ENCODE measurements around the gene DEDD.
"Not testable (repeated sequence)": the region's sequence is repeated elsewhere in the genome, so short reads cannot be mapped to it uniquely, and the experiment has no call there.

Gene DEDD

GRCh38 chr1:161121834-161122233 lies 10.6 kb downstream of the DEDD start:
- DNase-seq = no peak

DNA sequence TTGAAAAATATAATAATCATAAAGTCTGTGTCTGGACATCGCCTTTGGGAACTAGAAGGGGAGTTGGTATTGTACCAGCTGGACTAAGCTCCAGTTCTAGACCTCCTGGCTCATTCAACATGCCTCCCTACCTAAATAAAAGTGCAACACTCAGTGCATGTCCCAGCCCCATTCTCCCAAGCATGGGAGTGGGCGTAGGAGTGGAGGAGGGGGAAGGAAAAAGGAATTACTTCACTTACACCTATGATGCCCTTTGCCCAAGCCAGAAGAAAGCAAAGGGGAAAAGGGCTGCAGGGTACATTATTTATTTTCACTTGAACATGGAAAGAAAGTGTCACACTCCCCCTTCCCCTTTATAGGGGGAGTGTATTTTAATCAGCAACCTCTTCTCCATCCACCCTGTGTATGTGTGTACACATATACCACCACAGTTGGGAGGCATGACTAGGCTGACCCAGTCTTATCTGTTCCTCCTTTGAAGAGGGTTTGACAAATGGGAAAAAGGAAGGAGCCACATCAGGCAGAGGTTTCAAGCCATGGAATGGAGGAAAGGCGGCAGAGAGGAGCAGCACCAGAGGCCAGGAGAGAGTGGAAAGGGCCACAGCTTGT lies 11.3 kb downstream of the DEDD start:
- DNase-seq = no peak

DNA sequence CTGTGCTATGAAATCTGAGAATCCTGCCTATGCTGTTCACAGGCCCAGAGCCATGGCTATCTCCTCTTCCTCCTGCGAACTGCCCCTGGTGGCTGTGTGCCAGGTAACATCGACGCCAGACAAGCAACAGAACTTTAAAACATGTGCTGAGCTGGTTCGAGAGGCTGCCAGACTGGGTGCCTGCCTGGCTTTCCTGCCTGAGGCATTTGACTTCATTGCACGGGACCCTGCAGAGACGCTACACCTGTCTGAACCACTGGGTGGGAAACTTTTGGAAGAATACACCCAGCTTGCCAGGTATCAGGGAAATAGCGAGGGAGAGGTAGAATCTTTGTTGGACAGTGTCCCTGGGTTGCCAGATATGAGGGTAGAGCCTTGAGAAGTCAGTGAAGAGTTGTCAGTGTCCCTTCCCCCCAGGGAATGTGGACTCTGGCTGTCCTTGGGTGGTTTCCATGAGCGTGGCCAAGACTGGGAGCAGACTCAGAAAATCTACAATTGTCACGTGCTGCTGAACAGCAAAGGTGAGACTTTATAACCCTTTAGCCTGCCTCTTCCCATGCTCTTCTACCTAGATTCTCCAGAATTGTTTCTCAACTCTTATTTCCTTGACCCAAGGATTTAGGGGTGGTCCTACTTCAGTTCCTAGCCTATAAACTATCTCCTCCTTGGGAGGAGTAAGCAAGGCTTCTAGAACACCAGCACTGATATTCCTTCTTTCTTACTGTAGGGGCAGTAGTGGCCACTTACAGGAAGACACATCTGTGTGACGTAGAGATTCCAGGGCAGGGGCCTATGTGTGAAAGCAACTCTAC lies 13.2 kb downstream of the DEDD start:
- peak; percentile 84 for DNase-seq

DNA sequence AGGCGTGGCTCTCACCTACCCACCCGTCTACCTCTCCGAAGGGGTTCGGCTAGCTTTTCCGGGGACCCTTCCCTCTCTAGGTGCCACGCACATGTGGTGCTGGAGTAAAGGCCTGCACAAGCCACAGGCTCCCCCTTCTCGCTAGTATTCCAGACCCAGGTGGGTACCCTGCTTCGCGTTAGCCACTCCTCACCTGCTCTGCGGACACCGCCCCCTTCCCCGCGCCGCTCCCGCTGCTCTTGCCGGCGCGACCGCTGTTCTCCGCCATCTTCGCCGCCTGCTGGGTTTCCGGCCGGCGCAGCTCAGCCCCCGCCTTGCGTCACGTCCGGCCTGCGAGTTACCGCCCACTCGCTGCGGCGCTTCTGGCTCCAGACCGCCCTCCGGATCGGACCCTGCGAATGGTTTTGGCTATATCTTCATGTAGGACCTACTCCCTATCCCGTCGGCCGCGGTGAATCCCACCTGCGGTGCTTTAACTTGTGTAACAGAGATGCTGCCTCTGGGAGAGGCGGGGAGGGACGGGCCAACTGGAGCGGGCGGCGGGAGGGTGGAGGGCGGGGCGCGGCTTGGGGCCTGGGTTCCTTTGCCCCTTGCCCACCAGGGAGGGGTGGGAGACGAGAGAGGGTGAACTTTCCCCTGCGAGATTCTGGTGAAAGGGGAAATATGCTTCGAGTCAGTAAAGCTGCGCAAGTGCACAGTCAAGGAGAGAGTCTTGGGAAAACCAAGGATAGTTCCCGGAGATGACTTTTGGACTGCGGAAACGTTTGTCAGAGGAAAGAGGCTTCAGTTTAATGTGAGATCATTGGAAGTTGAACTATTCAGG lies 14.5 kb downstream of the DEDD start, which contains the start of the genes NIT1 and PFDN2:
Gene NIT1, plus strand, starts transcription at position 347 of the 823 bp plus-strand sequence. Its CDS starts 72 bp downstream, at position 419.
Gene PFDN2, minus strand, starts transcription at position 279 of the 823 bp plus-strand sequence. Its CDS starts 11 bp downstream, at position 268.
- DNase-seq = peak; percentile 81

- DNase-seq = not testable (repeated sequence)
Observed at GRCh38 chr1:161115961-161116360, 16.5 kb downstream of the DEDD start.

DNA sequence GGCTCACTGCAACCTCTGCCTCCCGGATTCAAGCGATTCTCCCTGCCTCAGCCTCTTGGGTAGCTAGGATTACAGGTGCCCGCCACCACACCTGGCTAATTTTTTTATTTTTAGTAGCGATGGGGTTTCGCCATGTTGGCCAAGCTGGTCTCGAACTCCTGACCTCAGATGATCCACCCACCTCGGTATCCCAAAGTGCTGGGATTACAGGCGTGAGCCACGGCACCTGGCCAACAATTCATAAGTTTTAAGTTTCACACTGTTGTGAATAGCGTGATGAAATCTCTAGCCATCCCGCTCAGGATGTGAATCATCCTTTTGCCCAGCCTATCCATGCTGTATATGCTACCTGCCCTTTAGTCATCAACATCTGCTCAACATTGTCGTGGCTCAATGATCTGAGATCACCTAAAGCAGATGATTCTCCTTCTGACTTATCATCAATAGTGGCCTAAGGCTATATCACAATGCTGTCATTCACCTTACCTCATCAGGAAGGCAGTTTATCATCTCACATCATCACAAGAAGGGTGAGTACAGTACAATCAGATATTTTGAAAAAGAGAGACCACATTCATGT lies 17.2 kb downstream of the DEDD start:
- no peak for DNase-seq

DNA sequence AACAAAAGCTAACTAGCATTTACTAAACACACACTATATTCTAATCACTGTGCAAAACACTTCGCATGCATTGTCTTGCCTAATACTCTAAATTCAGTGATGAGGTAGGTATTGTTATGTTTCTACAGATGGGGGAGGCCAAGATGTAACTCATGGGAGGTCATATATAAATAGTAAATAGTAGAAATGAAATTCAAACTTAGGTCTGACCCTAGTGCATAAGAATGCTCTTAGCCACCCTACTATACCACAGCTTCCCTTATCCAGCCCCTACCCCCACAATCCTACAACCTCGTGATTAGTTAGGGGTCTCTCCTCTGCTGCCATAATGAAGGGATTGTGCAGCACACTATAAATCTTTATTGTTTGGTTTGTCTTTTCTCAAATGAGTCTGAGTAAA lies 17.9 kb downstream of the DEDD start:
- no peak for DNase-seq

DNA sequence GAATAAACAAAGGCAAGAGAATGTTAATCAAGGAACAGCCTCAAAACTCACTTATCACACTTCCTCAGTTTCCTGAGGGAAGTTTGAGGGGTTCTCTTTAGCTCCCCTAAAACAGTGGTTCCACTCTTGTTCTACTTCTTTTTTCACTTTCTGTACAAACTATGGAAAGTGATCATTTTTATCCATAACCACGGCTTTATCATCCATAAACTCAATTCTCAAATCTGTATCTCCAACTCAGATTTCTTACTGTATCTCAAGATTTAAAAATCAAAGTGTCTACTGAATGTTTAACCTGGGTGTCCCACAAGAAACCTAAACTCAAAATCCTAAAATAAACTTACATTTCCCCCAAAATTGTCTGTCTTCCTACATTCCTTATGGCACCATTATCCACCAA lies 18.6 kb downstream of the DEDD start:
- DNase-seq = no peak

GRCh38 chr1:161111527-161111926 lies 20.9 kb downstream of the DEDD start:
- DNase-seq = no peak

GRCh38 chr1:161111117-161111516 lies 21.4 kb downstream of the DEDD start:
- no peak for DNase-seq

DNA sequence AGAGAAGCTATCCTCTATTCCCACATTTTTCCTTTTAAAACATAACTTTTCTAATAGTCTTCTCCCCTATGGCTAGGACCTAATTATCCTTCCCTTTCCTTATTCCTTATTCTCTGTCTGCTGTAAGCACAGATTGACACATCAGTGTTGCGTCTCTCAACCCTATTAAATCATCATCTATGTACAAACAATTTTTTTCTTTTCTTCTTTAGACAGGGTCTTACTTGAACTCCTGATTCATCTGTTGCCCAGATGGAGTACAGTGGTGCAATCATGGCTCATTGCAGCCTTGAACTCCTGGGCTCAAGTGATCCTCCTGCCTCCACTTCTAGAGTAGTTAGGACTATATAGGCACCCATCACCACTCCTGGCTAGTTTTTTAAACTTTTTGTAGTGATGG lies 26.0 kb downstream of the DEDD start:
- DNase-seq = no peak

DNA sequence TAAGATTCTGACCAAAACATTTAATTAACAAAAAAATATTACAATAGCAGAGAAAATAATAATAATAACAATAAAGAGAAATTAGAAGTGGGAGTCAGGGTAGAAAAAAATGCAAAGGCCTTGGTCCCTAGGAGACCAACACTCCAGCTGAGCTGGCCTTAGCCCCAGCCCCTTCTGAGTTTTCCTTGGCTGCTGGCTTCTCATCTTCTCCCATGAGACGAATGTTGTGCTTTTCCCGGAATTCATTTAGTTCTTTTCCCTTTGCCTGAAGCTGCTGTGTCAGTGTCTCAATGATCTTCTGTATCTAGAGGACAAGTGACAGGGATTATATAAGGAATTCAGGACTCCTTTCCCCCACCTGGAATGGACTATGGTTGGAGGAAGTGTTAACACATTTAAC lies 31.9 kb downstream of the DEDD start:
- DNase-seq = no peak

DNA sequence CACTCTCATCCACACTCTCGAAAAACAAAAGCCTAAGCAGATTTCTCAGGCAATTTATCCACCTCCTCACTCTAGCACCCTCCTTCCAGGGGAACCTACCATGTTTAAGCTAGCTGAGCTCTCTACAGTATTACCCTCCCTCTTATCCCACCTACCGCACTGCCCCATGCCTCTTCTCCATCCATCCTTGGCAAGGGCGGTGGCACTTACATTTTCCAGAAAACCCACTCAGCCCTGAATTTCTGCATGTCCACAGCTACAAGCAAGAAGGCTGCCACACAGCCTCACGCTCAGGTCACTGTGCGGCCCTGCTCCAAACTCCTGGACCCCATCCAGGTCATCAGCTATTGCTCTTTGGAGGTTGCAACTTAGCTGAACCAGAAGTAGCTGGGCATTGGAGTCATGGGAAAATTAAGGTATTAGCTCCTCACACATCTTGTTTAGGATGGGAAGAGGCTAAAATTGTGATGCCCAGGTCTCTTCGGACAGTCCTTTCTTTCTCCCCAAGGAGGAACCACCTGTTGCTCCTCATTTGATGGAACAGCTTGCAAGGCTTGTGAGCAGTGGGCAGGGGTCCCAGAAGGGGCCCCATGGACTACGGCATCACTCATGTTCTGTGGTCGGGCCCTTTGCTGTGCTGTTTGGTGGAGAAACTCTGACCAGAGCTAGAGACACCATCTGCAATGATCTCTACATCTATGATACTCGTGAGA lies 33.2 kb downstream of the DEDD start:
- no peak for DNase-seq

DNA sequence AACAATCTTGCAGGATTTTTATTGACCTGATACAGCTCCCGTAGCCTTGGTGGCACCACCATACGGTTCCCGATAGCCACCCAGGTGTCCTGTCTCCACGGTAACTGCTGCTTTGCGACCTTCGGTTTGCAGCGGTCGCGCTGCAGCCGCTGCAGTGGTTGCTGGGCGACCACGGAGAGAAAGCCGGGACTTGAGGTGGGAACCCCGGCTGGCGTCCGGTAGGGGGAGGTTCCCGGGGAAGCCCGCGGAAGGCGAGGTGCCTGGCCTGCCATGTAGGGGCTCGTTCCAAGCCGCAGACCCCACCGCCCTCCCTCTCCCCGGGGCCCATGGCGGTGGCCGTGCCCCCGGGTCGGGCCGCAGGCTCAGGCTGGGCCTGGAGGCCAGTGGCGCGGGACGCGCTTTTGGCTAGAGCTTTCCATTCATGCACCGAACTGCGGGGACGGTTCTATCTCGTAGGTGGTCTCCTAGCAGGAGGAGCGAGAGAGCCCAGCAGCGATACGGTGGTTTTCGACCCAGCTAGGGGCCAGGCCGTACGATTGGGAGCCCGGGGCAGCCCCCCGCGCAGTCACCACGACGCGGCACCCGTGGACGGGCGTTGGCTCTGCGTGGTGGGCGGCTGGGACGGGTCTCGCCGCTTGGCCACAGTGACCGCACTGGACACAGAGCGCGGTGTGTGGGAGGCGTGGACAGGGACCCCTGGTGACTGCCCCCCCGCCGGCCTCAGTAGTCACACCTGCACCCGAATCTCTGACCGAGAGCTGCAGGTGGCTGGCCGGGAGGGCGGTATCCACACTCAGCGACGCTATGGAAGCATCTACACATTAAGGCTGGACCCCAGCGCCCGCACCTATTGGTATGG lies 34.0 kb downstream of the DEDD start, which contains the start of gene KLHDC9:
Gene KLHDC9, plus strand, starts transcription at position 152 of the 859 bp plus-strand sequence. Its CDS starts 175 bp downstream, at position 327.
- DNase-seq = peak; percentile 67

DNA sequence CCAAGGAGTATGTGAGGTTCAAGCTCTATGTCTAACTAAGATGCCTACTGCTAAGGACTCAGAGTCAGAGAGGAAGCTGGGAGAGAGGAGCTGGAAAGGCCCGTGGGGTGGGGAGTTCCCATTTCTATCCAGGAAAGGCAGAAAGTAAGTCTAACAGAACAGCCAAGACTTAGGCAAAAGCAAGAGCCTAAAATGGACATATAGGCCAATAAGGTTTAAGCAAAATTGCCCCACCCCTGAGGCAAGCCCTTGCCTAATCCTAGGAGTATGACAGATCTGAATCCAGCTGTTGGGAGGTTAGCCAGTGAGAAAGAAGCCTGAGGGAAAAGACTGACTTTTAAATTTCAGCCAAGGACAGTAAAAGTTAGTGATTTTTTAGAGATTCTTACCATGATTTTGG lies 35.9 kb downstream of the DEDD start:
- DNase-seq = no peak

DNA sequence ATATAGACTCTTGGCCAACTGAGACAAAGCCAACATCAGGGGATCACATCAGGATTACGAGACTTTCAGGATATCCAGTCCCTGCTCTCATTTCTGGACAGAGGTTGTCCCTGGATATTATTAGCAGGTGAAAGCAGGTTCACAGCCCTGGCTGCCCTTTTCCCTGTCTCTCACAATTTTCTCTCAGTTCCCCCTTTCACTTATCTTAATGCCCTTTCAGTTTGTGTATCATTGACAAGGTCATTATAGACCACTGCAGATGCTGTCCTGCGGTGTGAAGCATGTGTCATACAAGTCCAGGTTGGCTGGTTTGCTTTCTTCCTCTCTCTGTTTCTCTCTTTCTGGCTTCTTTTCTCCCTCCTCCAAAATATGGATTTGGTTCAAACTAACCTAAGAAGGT lies 36.5 kb downstream of the DEDD start:
- no peak for DNase-seq

DNA sequence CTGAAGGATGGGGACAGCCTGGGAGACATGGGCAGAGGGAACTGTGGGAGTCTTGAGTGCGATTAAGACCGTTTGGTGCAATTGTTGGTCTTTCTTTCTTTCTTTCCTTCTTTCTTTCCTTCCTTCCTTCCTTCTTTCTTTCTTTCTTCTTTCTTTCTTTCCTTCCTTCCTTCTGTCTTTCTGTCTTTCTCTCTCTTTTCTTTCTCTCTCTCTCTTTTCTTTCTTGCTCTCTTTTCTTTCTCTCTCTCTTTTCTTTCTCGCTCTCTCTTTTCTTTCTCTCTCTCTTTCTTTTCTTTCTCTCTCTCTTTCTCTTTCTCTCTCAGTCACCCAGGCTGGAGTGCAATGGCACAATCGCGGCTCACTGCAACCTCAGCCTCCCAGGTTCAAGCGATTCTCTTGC lies 37.2 kb downstream of the DEDD start:
- DNase-seq = no peak

DNA sequence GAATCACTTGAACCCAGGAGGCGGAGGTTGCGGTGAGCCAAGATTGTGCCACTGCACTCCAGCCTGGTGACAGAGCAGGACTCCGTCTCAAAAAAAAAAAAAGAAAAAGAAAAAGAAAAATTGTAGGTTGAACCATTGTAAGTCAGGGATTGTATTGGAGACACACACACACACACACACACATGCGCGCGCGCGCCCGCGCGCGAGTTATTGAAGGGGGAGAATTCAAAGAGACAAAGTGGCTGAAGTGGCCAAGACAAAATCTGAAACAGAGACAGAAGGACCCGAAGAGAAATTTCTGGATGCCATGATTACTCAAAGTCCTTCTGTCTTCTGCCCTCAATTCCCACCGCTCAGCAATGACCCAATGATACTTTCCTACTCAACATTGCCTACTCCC lies 38.0 kb downstream of the DEDD start:
- DNase-seq = no peak

GRCh38 chr1:161092621-161093028 lies 39.8 kb downstream of the DEDD start:
- no peak for DNase-seq

DNA sequence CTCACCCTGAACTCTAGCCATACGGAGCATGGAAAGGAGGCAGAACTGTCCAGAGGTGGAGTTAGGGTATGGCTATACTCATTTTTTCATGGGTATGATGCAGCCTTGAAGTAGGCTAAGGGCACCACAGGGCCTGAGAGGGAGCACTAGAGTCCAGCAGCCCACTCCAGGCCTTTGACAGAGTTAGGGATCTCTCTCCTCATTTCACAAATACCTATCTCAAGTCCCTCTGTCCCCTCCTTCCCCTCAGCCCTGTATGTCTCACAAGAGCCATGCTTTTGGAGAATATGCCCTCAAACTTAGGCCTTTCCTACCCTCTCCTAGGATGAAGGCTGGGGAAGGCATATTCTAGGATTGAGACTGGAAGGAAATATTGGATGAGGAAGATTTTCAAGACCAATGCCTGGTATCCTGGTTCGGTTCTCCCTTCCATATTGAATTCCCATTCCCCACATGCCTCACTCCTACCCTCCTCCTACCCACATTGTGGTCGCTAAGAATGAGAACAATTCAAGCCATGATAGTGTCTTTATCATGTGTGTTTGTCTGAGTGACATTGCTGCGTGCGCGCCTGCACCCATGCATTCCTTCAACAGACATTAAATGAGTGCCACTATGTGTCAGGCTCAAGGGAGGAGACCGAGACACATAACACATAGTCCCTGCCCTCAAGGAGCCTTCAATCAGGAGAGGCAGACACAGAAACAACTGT lies 40.5 kb downstream of the DEDD start:
- DNase-seq = no peak

DNA sequence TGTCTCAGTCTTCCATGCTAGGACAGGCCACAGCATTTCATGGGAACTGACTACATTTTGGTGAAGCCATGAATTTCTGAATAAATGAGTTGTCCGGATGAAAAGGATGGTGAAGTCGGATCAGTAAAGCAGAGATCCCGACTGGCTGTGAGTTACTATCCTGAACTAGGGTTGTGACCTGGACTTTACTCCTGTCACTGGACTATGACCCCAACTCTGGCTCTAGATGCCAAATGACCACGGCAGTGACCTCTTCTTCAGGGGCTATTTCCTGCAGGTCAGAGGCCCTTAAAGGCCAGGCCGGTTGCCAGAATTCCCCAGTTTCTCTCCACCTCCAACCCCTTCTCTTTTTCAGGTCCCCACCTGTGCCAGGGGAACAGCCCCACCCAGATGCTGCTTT lies 41.4 kb downstream of the DEDD start:
- DNase-seq = no peak

All from hematopoietic multipotent progenitor cell treated with erythropoietin and hydrocortisone succinate and interleukin-3 and kit ligand, for 8 days (in vitro differentiated cells).